ENCODE results near the gene LRCH3.

The LRCH3 gene

GRCh38 chr3:197801891-197802778, 11.1 kb downstream of the LRCH3 start:
- peak overlapping the region; percentile 51 for H3K27ac Mint-ChIP-seq
- peak overlapping the region; percentile 7 for H3K4me3 Mint-ChIP-seq
- DNase-seq (ENCODE audit: low spot score), result no peak
- peaks cover 31% of the 10 kb centered on the region for H3K4me1 Mint-ChIP-seq (ENCODE audit: low read depth)
- H3K36me3 Mint-ChIP-seq (ENCODE audit: low read depth), result peaks cover 7% of the 10 kb centered on the region
- no peaks in the 10 kb centered on the region for H3K27me3 Mint-ChIP-seq (ENCODE audit: low read depth)
- H3K9me3 Mint-ChIP-seq, result no peaks in the 10 kb centered on the region

- peaks cover 7% of the 10 kb centered on the region for H3K36me3 Mint-ChIP-seq (ENCODE audit: low read depth)
- peaks cover 34% of the 10 kb centered on the region for H3K4me1 Mint-ChIP-seq (ENCODE audit: low read depth)
- no peaks in the 10 kb centered on the region for H3K9me3 Mint-ChIP-seq
- DNase-seq (ENCODE audit: low spot score), result no peak
- no peak overlapping the region for H3K4me3 Mint-ChIP-seq
- peak overlapping the region; percentile 41 for H3K27ac Mint-ChIP-seq
- no peaks in the 10 kb centered on the region for H3K27me3 Mint-ChIP-seq (ENCODE audit: low read depth)
Measured at GRCh38 chr3:197802779-197803459, 11.9 kb downstream of the LRCH3 start.

- H3K36me3 Mint-ChIP-seq (ENCODE audit: low read depth), result peaks cover 9% of the 10 kb centered on the region
- H3K27me3 Mint-ChIP-seq (ENCODE audit: low read depth), result no peaks in the 10 kb centered on the region
- DNase-seq (ENCODE audit: low spot score), result no peak
- no peaks in the 10 kb centered on the region for H3K9me3 Mint-ChIP-seq
- no peak overlapping the region for H3K4me3 Mint-ChIP-seq
- H3K27ac Mint-ChIP-seq, result no peak overlapping the region
- peaks cover 41% of the 10 kb centered on the region for H3K4me1 Mint-ChIP-seq (ENCODE audit: low read depth)
Measured at GRCh38 chr3:197804511-197804910, 13.5 kb downstream of the LRCH3 start.

GRCh38 chr3:197807969-197808587, 17.0 kb downstream of the LRCH3 start:
- DNase-seq (ENCODE audit: low spot score), result no peak
- H3K36me3 Mint-ChIP-seq (ENCODE audit: low read depth), result peaks cover 10% of the 10 kb centered on the region
- H3K9me3 Mint-ChIP-seq, result no peaks in the 10 kb centered on the region
- H3K4me3 Mint-ChIP-seq, result no peak overlapping the region
- H3K27me3 Mint-ChIP-seq (ENCODE audit: low read depth), result no peaks in the 10 kb centered on the region
- H3K27ac Mint-ChIP-seq, result peak overlapping the region; percentile 13
- peaks cover 18% of the 10 kb centered on the region for H3K4me1 Mint-ChIP-seq (ENCODE audit: low read depth)

- Mint-ChIP-seq H3K9me3 (no peaks in the 10 kb centered on the region), H3K4me3 (no peak overlapping the region), H3K27me3 (ENCODE audit: low read depth) (no peaks in the 10 kb centered on the region), H3K36me3 (ENCODE audit: low read depth) (peaks cover 9% of the 10 kb centered on the region), H3K27ac (no peak overlapping the region), H3K4me1 (ENCODE audit: low read depth) (peaks cover 18% of the 10 kb centered on the region)
- no peak for DNase-seq (ENCODE audit: low spot score)
Measured at GRCh38 chr3:197809356-197810020, 18.4 kb downstream of the LRCH3 start.

GRCh38 chr3:197810901-197811300, 19.8 kb downstream of the LRCH3 start:
- no peak for DNase-seq (ENCODE audit: low spot score)
- no peaks in the 10 kb centered on the region for H3K9me3 Mint-ChIP-seq
- peaks cover 19% of the 10 kb centered on the region for H3K4me1 Mint-ChIP-seq (ENCODE audit: low read depth)
- H3K27ac Mint-ChIP-seq, result no peak overlapping the region
- no peaks in the 10 kb centered on the region for H3K27me3 Mint-ChIP-seq (ENCODE audit: low read depth)
- H3K4me3 Mint-ChIP-seq, result no peak overlapping the region
- H3K36me3 Mint-ChIP-seq (ENCODE audit: low read depth), result peaks cover 9% of the 10 kb centered on the region

GRCh38 chr3:197811343-197811742, 20.3 kb downstream of the LRCH3 start:
- Mint-ChIP-seq H3K36me3 (ENCODE audit: low read depth) (peaks cover 6% of the 10 kb centered on the region), H3K9me3 (no peaks in the 10 kb centered on the region), H3K4me3 (no peak overlapping the region), H3K27me3 (ENCODE audit: low read depth) (no peaks in the 10 kb centered on the region), H3K27ac (no peak overlapping the region), H3K4me1 (ENCODE audit: low read depth) (peaks cover 19% of the 10 kb centered on the region)
- no peak for DNase-seq (ENCODE audit: low spot score)

GRCh38 chr3:197814372-197814771, 23.3 kb downstream of the LRCH3 start:
- Mint-ChIP-seq H3K9me3 (no peaks in the 10 kb centered on the region), H3K4me3 (no peak overlapping the region), H3K27ac (no peak overlapping the region), H3K4me1 (ENCODE audit: low read depth) (peaks cover 4% of the 10 kb centered on the region), H3K36me3 (ENCODE audit: low read depth) (peaks cover 6% of the 10 kb centered on the region), H3K27me3 (ENCODE audit: low read depth) (no peaks in the 10 kb centered on the region)
- DNase-seq (ENCODE audit: low spot score), result no peak

GRCh38 chr3:197820550-197821335, 29.7 kb downstream of the LRCH3 start:
- Mint-ChIP-seq H3K36me3 (ENCODE audit: low read depth) (peaks cover 27% of the 10 kb centered on the region), H3K4me1 (ENCODE audit: low read depth) (no peaks in the 10 kb centered on the region), H3K27me3 (ENCODE audit: low read depth) (no peaks in the 10 kb centered on the region), H3K4me3 (no peak overlapping the region), H3K9me3 (no peaks in the 10 kb centered on the region), H3K27ac (peak overlapping the region; percentile 38)
- no peak for DNase-seq (ENCODE audit: low spot score)

- Mint-ChIP-seq H3K27ac (no peak overlapping the region), H3K4me1 (ENCODE audit: low read depth) (no peaks in the 10 kb centered on the region), H3K27me3 (ENCODE audit: low read depth) (no peaks in the 10 kb centered on the region), H3K36me3 (ENCODE audit: low read depth) (peaks cover 47% of the 10 kb centered on the region), H3K4me3 (no peak overlapping the region), H3K9me3 (no peaks in the 10 kb centered on the region)
- DNase-seq (ENCODE audit: low spot score), result no peak
Measured at GRCh38 chr3:197829397-197830045, 38.5 kb downstream of the LRCH3 start.

- H3K27me3 Mint-ChIP-seq (ENCODE audit: low read depth), result no peaks in the 10 kb centered on the region
- H3K36me3 Mint-ChIP-seq (ENCODE audit: low read depth), result peaks cover 47% of the 10 kb centered on the region
- no peaks in the 10 kb centered on the region for H3K4me1 Mint-ChIP-seq (ENCODE audit: low read depth)
- H3K4me3 Mint-ChIP-seq, result no peak overlapping the region
- no peak overlapping the region for H3K27ac Mint-ChIP-seq
- H3K9me3 Mint-ChIP-seq, result no peaks in the 10 kb centered on the region
- DNase-seq (ENCODE audit: low spot score), result no peak
Measured at GRCh38 chr3:197830308-197830966, 39.4 kb downstream of the LRCH3 start.

- DNase-seq (ENCODE audit: low spot score), result no peak
- Mint-ChIP-seq H3K36me3 (ENCODE audit: low read depth) (peaks cover 47% of the 10 kb centered on the region), H3K27me3 (ENCODE audit: low read depth) (no peaks in the 10 kb centered on the region), H3K4me3 (no peak overlapping the region), H3K4me1 (ENCODE audit: low read depth) (no peaks in the 10 kb centered on the region), H3K27ac (no peak overlapping the region), H3K9me3 (no peaks in the 10 kb centered on the region)
Measured at GRCh38 chr3:197830967-197831313, 39.9 kb downstream of the LRCH3 start.

Data from T-helper 2 cell treated with Interferon-gamma antibody and Interleukin-4, amounts not matched to agents 5 μg/mL and 100 μg/mL, for 36 hours (primary cell).